ENCODE data around the gene RNF144A. TPM values are rescaled to one million over a fixed set of nuclear protein-coding genes. Genes with fewer than 3 reads are reported as not detected.

Gene RNF144A
- polyA plus RNA-seq, 3 donors, result 0.30 to 0.68 (median 0.48) TPM

- Histone ChIP-seq H3K4me2 (replicated peaks; ENCODE audit: extremely low read depth, low read length, poor library complexity, severe bottlenecking) (no peak overlapping the region), H3K36me3 (replicated peaks in 1 of 2; ENCODE audit: control insufficient read depth in 1 of 2, insufficient read depth in 2 of 2, low read length in 2 of 2) (no peaks in the 10 kb centered on the region), H3K27ac (ENCODE audit: low read depth in 1 of 2, low read length in 2 of 2) (no peak overlapping the region), H3K9ac (ENCODE audit: insufficient read depth, low read length, poor library complexity, severe bottlenecking) (no peak overlapping the region), H3K27me3 (ENCODE audit: control insufficient read depth in 2 of 2, insufficient read depth in 2 of 2, low read length in 2 of 2) (no peaks in the 10 kb centered on the region), H3K9me3 (replicated peaks in 1 of 2; ENCODE audit: control insufficient read depth in 1 of 2, insufficient read depth in 1 of 2, low read length in 2 of 2) (no peaks in the 10 kb centered on the region), H3K4me1 (ENCODE audit: control insufficient read depth in 1 of 2, insufficient read depth in 2 of 2, low read length in 2 of 2) (no peaks in the 10 kb centered on the region), H2AFZ (ENCODE audit: insufficient read depth, low read depth, low read length, poor library complexity, severe bottlenecking) (no peak overlapping the region), H4K20me1 (ENCODE audit: insufficient read depth, low read length) (no peaks in the 10 kb centered on the region), H3K79me2 (ENCODE audit: insufficient read depth, low read length) (no peaks in the 10 kb centered on the region), H3K4me3 (replicated peaks in 1 of 3; ENCODE audit: low read depth in 2 of 3, low read length in 3 of 3) (no peak overlapping the region)
- intact Hi-C loops (cut with micrococcal nuclease), result no loop called here
- no peak overlapping the region for H3K27ac Mint-ChIP-seq
- H3K4me1 Mint-ChIP-seq, result peaks cover 2% of the 10 kb centered on the region
- peaks cover 0 to 2% (median 0%) of the 10 kb centered on the region in 3 donors for H3K27me3 Mint-ChIP-seq (ENCODE audit: low read depth in 3 of 3)
- H3K9me3 Mint-ChIP-seq, result peaks cover 0 to 4% (median 0%) of the 10 kb centered on the region in 7 donors
- 93% methylated on average over 3 of the region's 6 CpGs for WGBS (ENCODE audit: insufficient coverage)
- TF ChIP-seq CTCF (IDR thresholded peaks at IDR 0.05), result no peak
- no peaks in the 10 kb centered on the region for H3K36me3 Mint-ChIP-seq
- no peak overlapping the region for H3K4me3 Mint-ChIP-seq
- no peak for DNase-seq
Observed at GRCh38 chr2:6963727-6964126, 46.5 kb downstream of the RNF144A start.

GRCh38 chr2:6965071-6965795, 48.0 kb downstream of the RNF144A start:
- Histone ChIP-seq H3K4me2 (replicated peaks; ENCODE audit: extremely low read depth, low read length, poor library complexity, severe bottlenecking) (no peak overlapping the region), H3K27ac (ENCODE audit: low read depth in 1 of 2, low read length in 2 of 2) (no peak overlapping the region), H3K9me3 (replicated peaks in 1 of 2; ENCODE audit: control insufficient read depth in 1 of 2, insufficient read depth in 1 of 2, low read length in 2 of 2) (no peaks in the 10 kb centered on the region), H4K20me1 (ENCODE audit: insufficient read depth, low read length) (no peaks in the 10 kb centered on the region), H3K79me2 (ENCODE audit: insufficient read depth, low read length) (no peaks in the 10 kb centered on the region), H2AFZ (ENCODE audit: insufficient read depth, low read depth, low read length, poor library complexity, severe bottlenecking) (no peak overlapping the region), H3K27me3 (ENCODE audit: control insufficient read depth in 2 of 2, insufficient read depth in 2 of 2, low read length in 2 of 2) (no peaks in the 10 kb centered on the region), H3K9ac (ENCODE audit: insufficient read depth, low read length, poor library complexity, severe bottlenecking) (no peak overlapping the region), H3K36me3 (replicated peaks in 1 of 2; ENCODE audit: control insufficient read depth in 1 of 2, insufficient read depth in 2 of 2, low read length in 2 of 2) (no peaks in the 10 kb centered on the region), H3K4me3 (replicated peaks in 1 of 3; ENCODE audit: low read depth in 2 of 3, low read length in 3 of 3) (no peak overlapping the region), H3K4me1 (ENCODE audit: control insufficient read depth in 1 of 2, insufficient read depth in 2 of 2, low read length in 2 of 2) (no peaks in the 10 kb centered on the region)
- no peak overlapping the region for H3K4me3 Mint-ChIP-seq
- peaks cover 0 to 7% (median 0%) of the 10 kb centered on the region in 7 donors for H3K9me3 Mint-ChIP-seq
- TF ChIP-seq CTCF (IDR thresholded peaks at IDR 0.05), result no peak
- peak overlapping the region in 1 of 7 donors; percentile 11 for H3K27ac Mint-ChIP-seq
- peaks cover 2% of the 10 kb centered on the region for H3K4me1 Mint-ChIP-seq
- 88% methylated on average over 9 of the region's 19 CpGs for WGBS (ENCODE audit: insufficient coverage)
- intact Hi-C loops (cut with micrococcal nuclease), result no loop called here
- no peaks in the 10 kb centered on the region for H3K27me3 Mint-ChIP-seq (ENCODE audit: low read depth in 3 of 3)
- no peak for DNase-seq
- peaks cover under 1 to 4% of the 10 kb centered on the region in 2 donors for H3K36me3 Mint-ChIP-seq

All from CD14-positive monocyte (primary cell).